Erythroblast (primary cell): Measurements from ENCODE around the gene SLC2A13.

Experiments used
- DNase-seq, 2 experiments: peaks; one replicate each; lab custom pipeline; 2025; lab: John Stamatoyannopoulos, UW
- GATA1 ChIP-seq: IDR thresholded peaks from 2 replicates; pipeline ENCODE4 v1.6.1; 2011; ENCODE audit warnings: low read depth, mild to moderate bottlenecking, control low read depth, low read length, moderate library complexity
- POLR2A ChIP-seq: IDR thresholded peaks from 2 replicates; pipeline ENCODE4 v1.6.1; 2011; ENCODE audit warnings: mild to moderate bottlenecking, low read length

The SLC2A13 gene

GRCh38 chr12:39986674-39987073 is 119.2 kb downstream of the SLC2A13 start:
- TF ChIP-seq POLR2A = no peak
- no peak for TF ChIP-seq GATA1
- DNase-seq = no peak

GRCh38 chr12:39984670-39985069 is 121.2 kb downstream of the SLC2A13 start:
- TF ChIP-seq GATA1 (no peak), POLR2A (no peak)
- no peak for DNase-seq

GRCh38 chr12:39975374-39975918 is 130.4 kb downstream of the SLC2A13 start:
- no peak for TF ChIP-seq POLR2A
- TF ChIP-seq GATA1 = no peak
- DNase-seq = no peak

GRCh38 chr12:39972119-39972518 is 133.8 kb downstream of the SLC2A13 start:
- peak in 1 of 2 experiments; percentile 21 for DNase-seq
- TF ChIP-seq POLR2A = no peak
- no peak for TF ChIP-seq GATA1

- no peak for DNase-seq
- TF ChIP-seq POLR2A (no peak), GATA1 (no peak)
Measured at GRCh38 chr12:39971348-39971747, 134.5 kb downstream of the SLC2A13 start.

GRCh38 chr12:39966721-39967120 is 139.2 kb downstream of the SLC2A13 start:
- DNase-seq = no peak
- TF ChIP-seq GATA1 = no peak
- no peak for TF ChIP-seq POLR2A

GRCh38 chr12:39966256-39966655 is 139.6 kb downstream of the SLC2A13 start:
- no peak for DNase-seq
- no peak for TF ChIP-seq POLR2A
- TF ChIP-seq GATA1 = no peak

- TF ChIP-seq POLR2A (no peak), GATA1 (no peak)
- no peak for DNase-seq
Measured at GRCh38 chr12:39959467-39959866, 146.4 kb downstream of the SLC2A13 start.

- no peak for TF ChIP-seq GATA1
- TF ChIP-seq POLR2A = no peak
- no peak for DNase-seq
Measured at GRCh38 chr12:39959031-39959430, 146.8 kb downstream of the SLC2A13 start.

GRCh38 chr12:39958377-39958776 is 147.5 kb downstream of the SLC2A13 start:
- no peak for TF ChIP-seq GATA1
- TF ChIP-seq POLR2A = no peak
- no peak for DNase-seq

GRCh38 chr12:39956725-39957124 is 149.2 kb downstream of the SLC2A13 start:
- no peak for DNase-seq
- TF ChIP-seq POLR2A (no peak), GATA1 (no peak)

- TF ChIP-seq GATA1 (no peak), POLR2A (no peak)
- no peak for DNase-seq
Measured at GRCh38 chr12:39946361-39947280, 159.3 kb downstream of the SLC2A13 start.

- no peak for DNase-seq
- TF ChIP-seq GATA1 = no peak
- no peak for TF ChIP-seq POLR2A
Measured at GRCh38 chr12:39937119-39937518, 168.8 kb downstream of the SLC2A13 start.

GRCh38 chr12:39935839-39936238 is 170.0 kb downstream of the SLC2A13 start:
- DNase-seq = no peak

GRCh38 chr12:39935275-39935674 is 170.6 kb downstream of the SLC2A13 start:
- no peak for DNase-seq
- TF ChIP-seq POLR2A (no peak), GATA1 (no peak)

More at GRCh38 chr12:39935839-39936238, 170.0 kb downstream of the SLC2A13 start:
- TF ChIP-seq GATA1 (no peak), POLR2A (no peak)
